ENCODE results near the gene LY6G5C. TPM values are rescaled to one million over a fixed set of nuclear protein-coding genes. Genes with fewer than 3 reads are reported as not detected.

LY6G5C gene
- total RNA-seq, 1 donor from 2014 or later: not detected

DNA sequence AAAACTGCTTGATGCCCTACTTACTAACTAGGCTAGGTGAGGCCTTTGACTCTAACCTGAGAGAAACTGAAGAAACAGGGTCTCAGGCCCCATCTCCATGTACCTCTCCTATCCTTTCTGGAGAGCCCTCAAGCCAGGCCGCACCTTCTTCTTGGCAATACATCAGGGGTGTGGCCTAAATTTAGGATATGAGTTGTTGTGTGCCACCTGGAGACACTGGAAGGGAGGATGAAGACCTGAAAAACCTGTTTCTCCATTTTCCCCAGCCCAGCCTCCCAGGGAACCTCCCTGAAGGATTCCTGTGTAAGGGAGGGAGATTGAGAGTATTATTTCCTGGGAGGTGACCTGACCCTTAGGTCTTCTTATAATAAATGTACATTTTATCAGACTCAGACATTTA, 37.4 kb upstream of the LY6G5C start:
- Histone ChIP-seq H3K27me3 (ENCODE audit: control insufficient read depth, insufficient read depth, low read length) (no peaks in the 10 kb centered on the region), H3K4me3 (ENCODE audit: low read depth, low read length) (no peak overlapping the region), H3K36me3 (ENCODE audit: control insufficient read depth, insufficient read depth, low read length) (no peaks in the 10 kb centered on the region)
- TF ChIP-seq, protein P1, sequence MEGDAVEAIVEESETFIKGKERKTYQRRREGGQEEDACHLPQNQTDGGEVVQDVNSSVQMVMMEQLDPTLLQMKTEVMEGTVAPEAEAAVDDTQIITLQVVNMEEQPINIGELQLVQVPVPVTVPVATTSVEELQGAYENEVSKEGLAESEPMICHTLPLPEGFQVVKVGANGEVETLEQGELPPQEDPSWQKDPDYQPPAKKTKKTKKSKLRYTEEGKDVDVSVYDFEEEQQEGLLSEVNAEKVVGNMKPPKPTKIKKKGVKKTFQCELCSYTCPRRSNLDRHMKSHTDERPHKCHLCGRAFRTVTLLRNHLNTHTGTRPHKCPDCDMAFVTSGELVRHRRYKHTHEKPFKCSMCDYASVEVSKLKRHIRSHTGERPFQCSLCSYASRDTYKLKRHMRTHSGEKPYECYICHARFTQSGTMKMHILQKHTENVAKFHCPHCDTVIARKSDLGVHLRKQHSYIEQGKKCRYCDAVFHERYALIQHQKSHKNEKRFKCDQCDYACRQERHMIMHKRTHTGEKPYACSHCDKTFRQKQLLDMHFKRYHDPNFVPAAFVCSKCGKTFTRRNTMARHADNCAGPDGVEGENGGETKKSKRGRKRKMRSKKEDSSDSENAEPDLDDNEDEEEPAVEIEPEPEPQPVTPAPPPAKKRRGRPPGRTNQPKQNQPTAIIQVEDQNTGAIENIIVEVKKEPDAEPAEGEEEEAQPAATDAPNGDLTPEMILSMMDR (IDR thresholded peaks at IDR 0.05; ENCODE audit: insufficient read depth, low read length, severe bottlenecking): no peak
- FAIRE-seq (no peak), DNase-seq (ENCODE audit: low read depth) (peak; percentile 93)

DNA sequence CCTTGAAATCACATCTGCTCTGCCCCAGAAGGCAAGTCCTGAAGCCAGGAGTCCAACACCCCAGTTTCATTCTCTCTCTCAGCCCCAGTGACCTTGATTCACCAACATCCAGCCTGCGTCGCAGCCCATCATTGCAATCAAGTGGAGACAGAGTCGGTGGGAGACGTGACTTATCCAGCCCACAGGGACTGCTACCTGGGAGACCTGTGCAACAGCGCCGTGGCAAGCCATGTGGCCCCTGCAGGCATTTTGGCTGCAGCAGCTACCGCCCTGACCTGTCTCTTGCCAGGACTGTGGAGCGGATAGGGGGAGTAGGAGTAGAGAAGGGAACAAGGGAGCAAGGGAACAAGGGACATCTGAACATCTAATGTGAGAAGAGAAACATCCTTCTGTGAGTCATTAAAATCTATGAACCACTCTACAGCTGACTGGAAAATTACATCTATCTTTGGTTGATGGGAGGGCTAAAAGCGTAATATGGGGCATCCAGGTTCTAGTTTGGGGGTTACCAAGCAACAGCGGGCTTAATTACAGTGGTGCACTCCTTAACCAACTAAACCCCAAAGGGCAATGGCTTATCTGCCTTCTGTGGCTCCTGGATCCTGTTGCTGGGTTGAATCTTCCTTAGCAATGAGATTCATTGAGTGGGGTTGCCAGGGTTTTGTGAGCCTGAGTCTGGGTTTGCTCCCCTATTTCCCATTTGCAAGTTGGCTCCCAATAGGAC, 36.8 kb upstream of the LY6G5C start:
- Histone ChIP-seq H3K36me3 (ENCODE audit: control insufficient read depth, insufficient read depth, low read length) (no peaks in the 10 kb centered on the region), H3K4me3 (ENCODE audit: low read depth, low read length) (no peak overlapping the region), H3K27me3 (ENCODE audit: control insufficient read depth, insufficient read depth, low read length) (no peaks in the 10 kb centered on the region)
- TF ChIP-seq, protein P1 (IDR thresholded peaks at IDR 0.05; ENCODE audit: insufficient read depth, low read length, severe bottlenecking): peak; percentile 30
- DNase-seq (ENCODE audit: low read depth) (no peak), FAIRE-seq (no peak)

DNA sequence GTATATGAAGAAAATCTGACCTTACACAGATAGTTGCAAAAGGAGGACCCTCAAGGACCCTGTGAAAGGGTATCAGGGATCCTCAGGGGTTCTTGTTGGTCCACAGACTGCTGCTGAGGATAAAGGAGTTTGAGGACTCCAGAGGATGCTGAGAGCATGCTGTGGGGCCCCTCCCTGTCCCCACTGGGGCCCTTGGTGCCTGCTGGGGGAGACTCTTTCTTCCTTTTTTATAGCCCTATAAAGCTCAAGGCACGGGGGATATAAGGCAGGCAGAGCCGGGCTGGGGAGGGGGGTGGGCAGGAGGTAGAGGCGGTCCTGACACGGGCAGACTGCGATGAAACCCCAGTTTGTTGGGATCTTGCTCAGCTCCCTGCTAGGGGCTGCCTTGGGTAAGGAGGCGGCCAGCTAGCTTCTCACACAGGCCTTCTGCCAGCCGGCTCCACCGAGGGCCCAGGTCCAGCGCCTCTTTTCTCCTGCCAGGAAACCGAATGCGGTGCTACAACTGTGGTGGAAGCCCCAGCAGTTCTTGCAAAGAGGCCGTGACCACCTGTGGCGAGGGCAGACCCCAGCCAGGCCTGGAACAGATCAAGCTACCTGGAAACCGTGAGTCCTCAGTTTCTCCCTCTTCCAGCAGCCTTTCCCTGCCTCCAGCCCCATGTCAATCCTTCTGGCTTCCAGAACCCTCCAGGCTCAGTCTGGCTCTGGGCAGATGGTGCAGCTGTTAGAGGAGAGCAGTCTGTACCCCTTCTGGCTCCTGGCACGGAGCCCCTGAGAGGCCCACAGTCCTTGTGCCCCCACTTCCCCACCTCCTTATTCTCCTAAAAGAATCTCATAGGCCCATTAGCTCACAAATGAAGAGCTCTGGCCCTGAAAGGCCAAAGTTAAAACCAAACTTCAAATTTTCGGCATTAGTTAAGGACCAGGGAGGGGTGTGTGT, 34.4 kb upstream of the LY6G5C start, which contains the start of gene LY6G6D:
Gene LY6G6D (plus strand): TSS at position 327 of the 937 bp plus-strand sequence. CDS start 8 bp downstream, at position 335.
- Histone ChIP-seq H3K4me3 (ENCODE audit: low read depth, low read length) (no peak within 1 kb of the TSS), H3K36me3 (ENCODE audit: control insufficient read depth, insufficient read depth, low read length) (no peaks in the 10 kb centered on the region), H3K27me3 (ENCODE audit: control insufficient read depth, insufficient read depth, low read length) (no peaks in the 10 kb centered on the region)
- DNase-seq (ENCODE audit: low read depth) (no peak), FAIRE-seq (no peak)
- TF ChIP-seq, protein P1 (IDR thresholded peaks at IDR 0.05; ENCODE audit: insufficient read depth, low read length, severe bottlenecking): no peak

DNA sequence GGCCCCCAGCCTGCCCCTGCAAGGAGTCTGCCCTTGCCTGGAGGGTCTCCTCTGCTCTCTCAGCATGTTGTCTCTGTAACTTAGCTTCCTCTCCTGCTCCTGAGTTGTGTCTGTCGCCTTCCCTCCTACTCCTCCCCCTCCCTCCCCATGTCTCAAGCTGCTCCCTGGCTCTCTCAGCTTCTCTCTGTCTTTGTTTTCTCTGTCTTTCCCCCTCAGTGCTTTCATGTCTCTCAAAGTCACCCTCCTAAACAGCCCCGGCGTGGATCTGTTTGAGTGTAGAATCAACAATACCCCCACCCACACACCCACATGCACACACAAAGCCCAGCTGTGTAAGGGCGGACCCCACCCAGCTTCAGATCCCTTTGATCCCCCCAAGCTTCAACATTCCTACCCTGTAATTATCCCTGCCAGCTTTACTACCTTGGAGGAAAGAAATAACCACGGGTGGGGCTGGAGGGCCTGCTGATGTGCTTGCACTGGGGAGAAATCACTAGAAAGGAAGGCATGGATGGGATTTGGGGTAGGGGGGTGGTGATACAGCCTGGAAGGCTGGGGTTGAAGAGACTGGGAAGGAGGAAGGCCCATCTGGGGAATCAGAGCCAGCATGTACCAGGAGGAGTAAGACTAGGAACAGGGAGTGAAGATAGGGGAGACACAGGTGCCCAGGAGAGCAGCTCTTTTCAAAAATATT, 33.3 kb upstream of the LY6G5C start:
- TF ChIP-seq, protein P1 (IDR thresholded peaks at IDR 0.05; ENCODE audit: insufficient read depth, low read length, severe bottlenecking): no peak
- Histone ChIP-seq H3K27me3 (ENCODE audit: control insufficient read depth, insufficient read depth, low read length) (no peaks in the 10 kb centered on the region), H3K36me3 (ENCODE audit: control insufficient read depth, insufficient read depth, low read length) (no peaks in the 10 kb centered on the region), H3K4me3 (ENCODE audit: low read depth, low read length) (no peak overlapping the region)
- no peak for FAIRE-seq
- DNase-seq (ENCODE audit: low read depth): no peak

DNA sequence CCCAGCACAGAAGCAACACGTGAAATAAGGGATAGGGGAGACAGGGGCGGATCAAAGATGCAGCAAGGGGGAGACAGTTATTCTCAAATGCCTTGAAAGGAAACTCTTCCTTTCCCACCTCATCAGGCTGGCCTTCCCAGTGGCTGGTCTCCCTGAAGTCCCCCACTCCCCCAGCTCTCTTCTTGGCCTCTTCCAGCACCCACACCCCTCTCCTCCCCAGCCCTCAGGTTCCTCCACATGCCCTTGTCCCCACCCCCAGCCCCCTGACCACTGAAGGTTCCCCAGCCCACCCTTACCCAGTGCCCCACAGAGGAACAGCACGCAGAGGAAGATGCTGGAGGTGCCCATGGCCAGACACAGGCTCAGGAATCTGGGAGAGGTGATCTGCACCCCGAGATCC, 32.6 kb upstream of the LY6G5C start:
- Histone ChIP-seq H3K36me3 (ENCODE audit: control insufficient read depth, insufficient read depth, low read length) (no peaks in the 10 kb centered on the region), H3K4me3 (ENCODE audit: low read depth, low read length) (no peak overlapping the region), H3K27me3 (ENCODE audit: control insufficient read depth, insufficient read depth, low read length) (no peaks in the 10 kb centered on the region)
- DNase-seq (ENCODE audit: low read depth): no peak
- FAIRE-seq: no peak
- TF ChIP-seq, protein P1 (IDR thresholded peaks at IDR 0.05; ENCODE audit: insufficient read depth, low read length, severe bottlenecking): no peak
